ENCODE results near the gene HIC1. TPM values are rescaled to one million over a fixed set of nuclear protein-coding genes. Genes with fewer than 3 reads are reported as not detected.

The HIC1 gene
- total and polyA plus RNA-seq, 7 donors, result 1.6 to 44.9 (median 10.4) TPM

DNA sequence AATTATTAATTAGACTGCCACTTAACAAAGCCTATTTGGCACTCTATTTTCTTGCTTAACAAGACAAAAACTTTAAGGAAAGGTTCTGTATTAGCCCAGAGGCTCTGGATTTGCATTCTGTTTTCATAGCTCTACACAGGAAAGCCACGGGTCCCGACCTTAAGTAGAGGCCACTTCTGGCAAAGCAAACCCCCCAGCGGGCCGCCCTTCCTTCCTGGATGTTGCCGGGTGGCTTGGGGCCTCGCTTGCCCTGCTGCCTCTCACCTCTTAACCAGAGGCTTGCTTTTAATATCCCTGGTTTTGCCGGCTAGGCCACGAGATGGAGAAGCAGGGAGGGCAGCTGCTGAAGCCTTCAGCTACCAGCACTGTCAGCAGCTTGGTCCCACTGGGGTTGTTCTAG, 34.2 kb upstream of the HIC1 start:
- 36 to 69% methylated on average over 8 of the region's 8 CpGs for WGBS, 2 donors
- Histone ChIP-seq H3K4me3 (no peak overlapping the region), H3K4me1 (peaks cover 0 to 26% (median 23%) of the 10 kb centered on the region in 4 donors), H3K36me3 (no peaks in the 10 kb centered on the region), H3K27ac (no peak overlapping the region), H3K27me3 (peaks cover 16 to 57% (median 21%) of the 10 kb centered on the region in 3 donors), H3K9me3 (no peaks in the 10 kb centered on the region)
- TF ChIP-seq, protein P1, sequence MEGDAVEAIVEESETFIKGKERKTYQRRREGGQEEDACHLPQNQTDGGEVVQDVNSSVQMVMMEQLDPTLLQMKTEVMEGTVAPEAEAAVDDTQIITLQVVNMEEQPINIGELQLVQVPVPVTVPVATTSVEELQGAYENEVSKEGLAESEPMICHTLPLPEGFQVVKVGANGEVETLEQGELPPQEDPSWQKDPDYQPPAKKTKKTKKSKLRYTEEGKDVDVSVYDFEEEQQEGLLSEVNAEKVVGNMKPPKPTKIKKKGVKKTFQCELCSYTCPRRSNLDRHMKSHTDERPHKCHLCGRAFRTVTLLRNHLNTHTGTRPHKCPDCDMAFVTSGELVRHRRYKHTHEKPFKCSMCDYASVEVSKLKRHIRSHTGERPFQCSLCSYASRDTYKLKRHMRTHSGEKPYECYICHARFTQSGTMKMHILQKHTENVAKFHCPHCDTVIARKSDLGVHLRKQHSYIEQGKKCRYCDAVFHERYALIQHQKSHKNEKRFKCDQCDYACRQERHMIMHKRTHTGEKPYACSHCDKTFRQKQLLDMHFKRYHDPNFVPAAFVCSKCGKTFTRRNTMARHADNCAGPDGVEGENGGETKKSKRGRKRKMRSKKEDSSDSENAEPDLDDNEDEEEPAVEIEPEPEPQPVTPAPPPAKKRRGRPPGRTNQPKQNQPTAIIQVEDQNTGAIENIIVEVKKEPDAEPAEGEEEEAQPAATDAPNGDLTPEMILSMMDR (IDR thresholded peaks at IDR 0.05), result no peak
- TF ChIP-seq POLR2AphosphoS5 (IDR thresholded peaks at IDR 0.05), result no peak
- no peak for TF ChIP-seq POLR2A (IDR thresholded peaks at IDR 0.05)
- no peak for TF ChIP-seq EP300 (IDR thresholded peaks at IDR 0.05)
- intact Hi-C loops (cut with DNase I), result no loop called here
- DNase-seq, result no peak

DNA sequence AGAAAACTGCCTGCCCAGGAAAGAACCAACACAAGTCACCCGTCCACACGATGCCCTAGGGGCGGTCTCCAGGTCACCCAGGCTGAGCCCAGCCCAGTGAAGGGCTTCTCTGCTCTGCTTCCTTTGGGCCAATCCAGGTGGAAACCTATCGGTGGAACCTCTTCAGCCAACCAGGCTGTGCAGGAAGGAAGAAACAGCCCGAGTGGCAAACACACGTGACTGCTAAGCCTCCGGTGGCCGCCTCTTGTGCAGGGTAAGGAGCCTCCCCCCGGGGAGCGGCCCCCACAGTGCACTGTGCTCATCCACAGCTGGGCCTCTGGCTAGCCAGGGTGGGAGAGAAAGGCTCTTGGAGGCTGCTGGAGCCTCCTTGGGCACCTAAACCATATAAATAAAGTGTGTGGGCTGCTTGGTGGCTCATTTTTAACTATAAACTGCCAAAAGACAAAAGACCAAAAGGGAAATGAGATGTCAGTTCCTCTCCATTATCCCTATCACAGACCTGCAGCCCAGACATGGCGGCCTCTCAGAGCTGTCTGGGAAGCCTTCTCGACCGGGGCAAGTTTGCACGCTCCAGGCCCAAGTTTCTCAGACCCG, 32.2 kb upstream of the HIC1 start:
- peaks cover 20 to 65% (median 31%) of the 10 kb centered on the region in 3 donors for H3K27me3 ChIP-seq
- 59 to 75% methylated on average over 15 of the region's 15 CpGs for WGBS, 2 donors

GRCh38 chr17:2023256-2023655, 31.6 kb upstream of the HIC1 start:
- Histone ChIP-seq H3K4me3 (peak overlapping the region in 1 of 4 donors; percentile 55), H3K36me3 (no peaks in the 10 kb centered on the region), H3K27ac (no peak overlapping the region), H3K27me3 (peaks cover 20 to 65% (median 34%) of the 10 kb centered on the region in 3 donors), H3K9me3 (no peaks in the 10 kb centered on the region), H3K4me1 (peaks cover 0 to 32% (median 30%) of the 10 kb centered on the region in 4 donors)
- intact Hi-C loops (cut with DNase I), result no loop called here
- TF ChIP-seq EP300 (IDR thresholded peaks at IDR 0.05) (no peak), POLR2A (IDR thresholded peaks at IDR 0.05) (no peak), POLR2AphosphoS5 (IDR thresholded peaks at IDR 0.05) (no peak)
- TF ChIP-seq, protein P1 (IDR thresholded peaks at IDR 0.05), result no peak
- no peak for DNase-seq
- 40 to 46% methylated on average over 16 of the region's 16 CpGs for WGBS, 2 donors

More for the DNA sequence above, 32.2 kb upstream of the HIC1 start:
- Histone ChIP-seq H3K27ac (no peak overlapping the region), H3K4me3 (no peak overlapping the region), H3K4me1 (peaks cover 0 to 32% (median 30%) of the 10 kb centered on the region in 4 donors), H3K9me3 (no peaks in the 10 kb centered on the region), H3K36me3 (no peaks in the 10 kb centered on the region)
- DNase-seq, result no peak
- TF ChIP-seq, protein P1 (IDR thresholded peaks at IDR 0.05), result no peak
- no peak for TF ChIP-seq POLR2AphosphoS5 (IDR thresholded peaks at IDR 0.05)
- TF ChIP-seq POLR2A (IDR thresholded peaks at IDR 0.05), result no peak
- TF ChIP-seq EP300 (IDR thresholded peaks at IDR 0.05), result no peak
- intact Hi-C loops (cut with DNase I), result no loop called here

DNA sequence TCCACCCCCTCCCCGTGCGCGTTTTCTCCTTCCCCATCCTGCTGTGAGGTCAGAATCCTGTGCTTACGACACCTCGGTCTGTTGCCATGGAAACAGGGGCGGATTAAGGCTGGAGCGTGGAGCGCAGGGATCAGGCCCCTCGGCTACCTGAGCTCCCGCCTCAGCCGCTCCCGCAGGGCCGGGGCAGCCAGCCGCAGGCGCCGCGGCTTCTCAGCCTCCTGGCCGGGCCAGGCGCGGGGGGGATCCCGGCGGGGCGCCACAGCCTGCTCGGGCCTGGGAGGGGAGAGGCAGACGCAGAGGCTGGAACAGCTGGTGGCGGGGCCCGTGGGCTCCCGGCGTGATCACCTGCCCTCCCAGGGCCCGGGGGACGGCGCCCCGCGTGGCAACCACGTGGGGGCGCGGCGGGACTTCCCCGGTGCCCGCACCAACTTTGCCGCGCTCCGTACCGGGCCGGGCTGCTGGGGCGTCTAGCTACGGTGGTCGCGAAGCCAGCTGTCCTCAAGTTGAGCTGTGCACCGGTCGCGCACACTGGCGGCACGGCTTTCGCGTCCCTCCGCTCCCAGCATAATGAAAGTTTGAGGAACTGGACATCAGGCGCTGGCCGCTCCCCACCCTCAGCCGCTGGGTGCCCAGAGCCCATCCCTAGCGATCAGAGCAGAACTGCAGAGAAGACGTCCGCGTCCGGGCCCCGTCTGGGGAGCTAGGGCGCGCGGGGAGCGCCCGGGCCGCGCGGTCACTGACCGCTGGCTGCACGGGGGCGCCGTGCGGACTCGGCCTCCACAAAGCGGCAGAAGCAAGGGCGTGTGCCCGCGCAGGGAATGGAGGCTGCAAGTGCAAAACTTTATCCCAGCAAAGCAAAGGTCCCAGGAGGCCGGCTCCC, 31.0 kb upstream of the HIC1 start:
- peak; percentile 81 for DNase-seq
- Histone ChIP-seq H3K4me1 (peaks cover 0 to 32% (median 30%) of the 10 kb centered on the region in 4 donors), H3K27me3 (peaks cover 20 to 67% (median 34%) of the 10 kb centered on the region in 3 donors), H3K9me3 (no peaks in the 10 kb centered on the region), H3K27ac (no peak overlapping the region), H3K4me3 (peak overlapping the region; percentile 12 to 55 (median 48)), H3K36me3 (no peaks in the 10 kb centered on the region)
- intact Hi-C loops (cut with DNase I), result loop anchor here (2.0 kb wide), 1 partner anchor 25 kb away; no protein-coding TSS in a partner anchor
- TF ChIP-seq EP300 (IDR thresholded peaks at IDR 0.05) (no peak), POLR2AphosphoS5 (IDR thresholded peaks at IDR 0.05) (no peak), POLR2A (IDR thresholded peaks at IDR 0.05) (no peak)
- TF ChIP-seq, protein P1 (IDR thresholded peaks at IDR 0.05), result no peak
- WGBS, 2 donors, result 2 to 3% methylated on average over 85 of the region's 85 CpGs

All from sigmoid colon (tissue), 7 donors.